ENCODE data around the gene CALCA.

DNA sequence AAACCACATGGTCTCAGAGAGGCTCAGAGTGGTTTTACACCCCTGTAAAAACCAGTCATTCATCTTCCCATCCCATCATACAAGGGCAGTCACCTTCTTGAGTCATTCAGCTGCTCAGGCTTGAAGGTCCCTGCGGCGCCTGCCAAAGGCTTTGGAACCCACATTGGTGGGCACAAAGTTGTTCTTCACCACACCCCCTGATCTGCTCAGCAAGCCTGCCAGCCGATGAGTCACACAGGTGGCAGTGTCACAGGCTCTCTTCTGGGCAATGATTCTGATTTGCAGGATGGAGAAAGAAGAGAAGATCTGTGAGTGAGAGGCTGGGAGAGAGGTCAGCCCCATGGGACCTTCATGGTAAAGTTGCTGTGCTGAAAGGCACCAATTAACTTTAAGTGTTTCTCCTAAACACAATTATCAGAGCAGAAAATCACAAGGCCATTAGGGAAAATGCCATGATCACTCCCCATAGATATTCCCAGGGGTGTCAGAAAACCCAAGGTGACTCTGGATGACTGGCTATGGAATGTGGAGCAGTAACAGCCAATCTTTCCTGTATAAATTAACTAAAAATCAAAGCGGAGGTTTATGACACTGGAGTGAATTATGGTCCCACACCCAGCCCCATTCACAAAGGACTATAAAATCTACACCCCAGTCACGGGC is 4.4 kb downstream of the CALCA start:
- TF ChIP-seq, protein P1, sequence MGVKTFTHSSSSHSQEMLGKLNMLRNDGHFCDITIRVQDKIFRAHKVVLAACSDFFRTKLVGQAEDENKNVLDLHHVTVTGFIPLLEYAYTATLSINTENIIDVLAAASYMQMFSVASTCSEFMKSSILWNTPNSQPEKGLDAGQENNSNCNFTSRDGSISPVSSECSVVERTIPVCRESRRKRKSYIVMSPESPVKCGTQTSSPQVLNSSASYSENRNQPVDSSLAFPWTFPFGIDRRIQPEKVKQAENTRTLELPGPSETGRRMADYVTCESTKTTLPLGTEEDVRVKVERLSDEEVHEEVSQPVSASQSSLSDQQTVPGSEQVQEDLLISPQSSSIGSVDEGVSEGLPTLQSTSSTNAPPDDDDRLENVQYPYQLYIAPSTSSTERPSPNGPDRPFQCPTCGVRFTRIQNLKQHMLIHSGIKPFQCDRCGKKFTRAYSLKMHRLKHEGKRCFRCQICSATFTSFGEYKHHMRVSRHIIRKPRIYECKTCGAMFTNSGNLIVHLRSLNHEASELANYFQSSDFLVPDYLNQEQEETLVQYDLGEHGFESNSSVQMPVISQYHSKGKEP (tag by site-specific recombination; IDR thresholded peaks at IDR 0.05), result no peak
- TF ChIP-seq ZNF791 (tag by site-specific recombination; IDR thresholded peaks at IDR 0.05), result no peak

Measured in HEK293 (cell line).